ENCODE measurements around the gene PCNT.

- TF ChIP-seq CTCF (IDR thresholded peaks at IDR 0.05), result no peak
- TF ChIP-seq POLR2AphosphoS5 (IDR thresholded peaks at IDR 0.05), result no peak
These were observed 9.4 kb upstream of the PCNT start for GRCh38 chr21:46314441-46315020.

Data from breast epithelium (tissue), 3 donors.